ENCODE measurements around the gene HES1.

Gene HES1

DNA sequence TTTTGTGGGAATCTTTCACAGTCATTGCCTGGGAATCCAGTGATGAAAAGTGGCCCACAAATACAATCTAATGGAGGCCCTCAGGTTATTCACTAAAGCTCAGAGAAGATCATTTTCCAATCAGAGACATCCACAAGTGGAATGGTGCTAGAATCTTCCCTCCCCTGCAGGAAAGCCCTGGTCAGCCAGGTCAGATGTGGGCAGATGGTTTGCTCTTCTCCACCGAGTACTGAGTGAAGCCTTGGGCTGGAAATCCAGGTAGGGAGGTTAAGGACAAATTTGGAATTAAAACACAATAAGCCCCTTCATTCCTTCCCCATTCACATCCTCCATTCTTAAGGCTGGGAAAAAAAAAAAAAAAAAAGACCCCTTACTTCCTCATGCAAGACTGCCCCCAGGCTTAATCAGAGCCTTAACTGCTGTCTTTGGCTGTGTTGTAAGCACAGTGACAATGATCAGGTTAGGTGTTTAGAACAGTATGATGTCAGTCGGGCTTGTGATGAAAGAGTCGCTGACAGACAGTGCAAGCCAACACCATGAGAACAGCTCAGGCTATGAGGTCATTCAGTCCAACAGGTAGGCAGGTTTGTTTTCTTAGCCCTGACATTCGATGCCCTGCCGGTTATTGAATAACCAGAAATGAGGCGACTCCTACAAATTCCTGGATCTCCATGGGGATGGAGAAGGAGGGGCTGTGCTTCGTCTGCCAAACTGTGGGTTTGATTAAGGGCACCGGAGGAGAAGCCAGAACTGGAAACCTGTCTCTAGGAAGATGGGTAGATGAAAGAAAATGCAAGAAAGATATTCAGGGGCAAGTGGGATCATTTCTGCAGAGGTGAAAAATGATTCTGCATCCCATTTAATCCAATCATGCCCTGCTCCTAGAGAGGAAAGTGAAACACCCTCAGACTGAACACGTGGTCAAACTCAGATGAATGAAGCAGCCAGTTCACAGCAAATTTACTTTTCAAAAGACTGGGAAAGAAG is 23.5 kb upstream of the HES1 start:
- TF ChIP-seq SPI1 (IDR thresholded peaks at IDR 0.05; ENCODE audit: borderline replicate concordance, low read depth) (no peak), GABPA (IDR thresholded peaks at IDR 0.05; ENCODE audit: low read depth) (no peak)
- TF ChIP-seq, protein P1, sequence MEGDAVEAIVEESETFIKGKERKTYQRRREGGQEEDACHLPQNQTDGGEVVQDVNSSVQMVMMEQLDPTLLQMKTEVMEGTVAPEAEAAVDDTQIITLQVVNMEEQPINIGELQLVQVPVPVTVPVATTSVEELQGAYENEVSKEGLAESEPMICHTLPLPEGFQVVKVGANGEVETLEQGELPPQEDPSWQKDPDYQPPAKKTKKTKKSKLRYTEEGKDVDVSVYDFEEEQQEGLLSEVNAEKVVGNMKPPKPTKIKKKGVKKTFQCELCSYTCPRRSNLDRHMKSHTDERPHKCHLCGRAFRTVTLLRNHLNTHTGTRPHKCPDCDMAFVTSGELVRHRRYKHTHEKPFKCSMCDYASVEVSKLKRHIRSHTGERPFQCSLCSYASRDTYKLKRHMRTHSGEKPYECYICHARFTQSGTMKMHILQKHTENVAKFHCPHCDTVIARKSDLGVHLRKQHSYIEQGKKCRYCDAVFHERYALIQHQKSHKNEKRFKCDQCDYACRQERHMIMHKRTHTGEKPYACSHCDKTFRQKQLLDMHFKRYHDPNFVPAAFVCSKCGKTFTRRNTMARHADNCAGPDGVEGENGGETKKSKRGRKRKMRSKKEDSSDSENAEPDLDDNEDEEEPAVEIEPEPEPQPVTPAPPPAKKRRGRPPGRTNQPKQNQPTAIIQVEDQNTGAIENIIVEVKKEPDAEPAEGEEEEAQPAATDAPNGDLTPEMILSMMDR (IDR thresholded peaks at IDR 0.05; ENCODE audit: insufficient read depth, low read length): no peak
- H3K4me3 ChIP-seq (replicated peaks; ENCODE audit: insufficient read depth, low read length): no peak overlapping the region
- no peak overlapping the region for H3K27ac ChIP-seq (replicated peaks)
- DNase-seq (ENCODE audit: low read depth in 1 of 2, low spot score in 1 of 2): no peak
- no peaks in the 10 kb centered on the region for H3K27me3 ChIP-seq (ENCODE audit: insufficient read depth, poor library complexity, severe bottlenecking)

DNA sequence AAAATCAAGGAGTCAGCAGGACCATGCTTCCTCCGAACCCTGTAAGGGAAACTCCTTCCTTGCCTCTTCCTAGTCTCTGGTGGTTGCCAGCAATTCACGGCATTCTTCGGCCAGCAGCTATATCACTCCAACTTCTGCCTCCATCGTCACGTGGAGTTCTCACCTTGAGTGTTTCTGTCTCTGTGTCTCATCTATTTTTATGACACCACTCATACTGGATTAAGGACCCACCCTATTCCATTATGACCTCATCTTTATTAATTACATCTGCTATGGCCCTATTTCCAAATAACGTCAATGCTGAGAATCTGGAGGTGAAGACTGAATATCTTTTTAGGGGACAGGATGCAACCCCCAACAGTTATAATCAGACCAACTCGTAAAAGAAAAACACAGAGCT is 21.8 kb upstream of the HES1 start:
- no peak overlapping the region for H3K27ac ChIP-seq (replicated peaks)
- no peak overlapping the region for H3K4me3 ChIP-seq (replicated peaks; ENCODE audit: insufficient read depth, low read length)
- no peak for DNase-seq (ENCODE audit: low read depth in 1 of 2, low spot score in 1 of 2)
- TF ChIP-seq, protein P2, sequence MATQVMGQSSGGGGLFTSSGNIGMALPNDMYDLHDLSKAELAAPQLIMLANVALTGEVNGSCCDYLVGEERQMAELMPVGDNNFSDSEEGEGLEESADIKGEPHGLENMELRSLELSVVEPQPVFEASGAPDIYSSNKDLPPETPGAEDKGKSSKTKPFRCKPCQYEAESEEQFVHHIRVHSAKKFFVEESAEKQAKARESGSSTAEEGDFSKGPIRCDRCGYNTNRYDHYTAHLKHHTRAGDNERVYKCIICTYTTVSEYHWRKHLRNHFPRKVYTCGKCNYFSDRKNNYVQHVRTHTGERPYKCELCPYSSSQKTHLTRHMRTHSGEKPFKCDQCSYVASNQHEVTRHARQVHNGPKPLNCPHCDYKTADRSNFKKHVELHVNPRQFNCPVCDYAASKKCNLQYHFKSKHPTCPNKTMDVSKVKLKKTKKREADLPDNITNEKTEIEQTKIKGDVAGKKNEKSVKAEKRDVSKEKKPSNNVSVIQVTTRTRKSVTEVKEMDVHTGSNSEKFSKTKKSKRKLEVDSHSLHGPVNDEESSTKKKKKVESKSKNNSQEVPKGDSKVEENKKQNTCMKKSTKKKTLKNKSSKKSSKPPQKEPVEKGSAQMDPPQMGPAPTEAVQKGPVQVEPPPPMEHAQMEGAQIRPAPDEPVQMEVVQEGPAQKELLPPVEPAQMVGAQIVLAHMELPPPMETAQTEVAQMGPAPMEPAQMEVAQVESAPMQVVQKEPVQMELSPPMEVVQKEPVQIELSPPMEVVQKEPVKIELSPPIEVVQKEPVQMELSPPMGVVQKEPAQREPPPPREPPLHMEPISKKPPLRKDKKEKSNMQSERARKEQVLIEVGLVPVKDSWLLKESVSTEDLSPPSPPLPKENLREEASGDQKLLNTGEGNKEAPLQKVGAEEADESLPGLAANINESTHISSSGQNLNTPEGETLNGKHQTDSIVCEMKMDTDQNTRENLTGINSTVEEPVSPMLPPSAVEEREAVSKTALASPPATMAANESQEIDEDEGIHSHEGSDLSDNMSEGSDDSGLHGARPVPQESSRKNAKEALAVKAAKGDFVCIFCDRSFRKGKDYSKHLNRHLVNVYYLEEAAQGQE (IDR thresholded peaks at IDR 0.05; ENCODE audit: insufficient replicate concordance, low read depth): no peak
- TF ChIP-seq POLR2AphosphoS5 (IDR thresholded peaks at IDR 0.05; ENCODE audit: low read depth) (no peak), SPI1 (IDR thresholded peaks at IDR 0.05; ENCODE audit: borderline replicate concordance, low read depth) (no peak), GABPA (IDR thresholded peaks at IDR 0.05; ENCODE audit: low read depth) (no peak)
- TF ChIP-seq, protein P1 (IDR thresholded peaks at IDR 0.05; ENCODE audit: insufficient read depth, low read length): no peak
- H3K27me3 ChIP-seq (ENCODE audit: insufficient read depth, poor library complexity, severe bottlenecking): no peaks in the 10 kb centered on the region

DNA sequence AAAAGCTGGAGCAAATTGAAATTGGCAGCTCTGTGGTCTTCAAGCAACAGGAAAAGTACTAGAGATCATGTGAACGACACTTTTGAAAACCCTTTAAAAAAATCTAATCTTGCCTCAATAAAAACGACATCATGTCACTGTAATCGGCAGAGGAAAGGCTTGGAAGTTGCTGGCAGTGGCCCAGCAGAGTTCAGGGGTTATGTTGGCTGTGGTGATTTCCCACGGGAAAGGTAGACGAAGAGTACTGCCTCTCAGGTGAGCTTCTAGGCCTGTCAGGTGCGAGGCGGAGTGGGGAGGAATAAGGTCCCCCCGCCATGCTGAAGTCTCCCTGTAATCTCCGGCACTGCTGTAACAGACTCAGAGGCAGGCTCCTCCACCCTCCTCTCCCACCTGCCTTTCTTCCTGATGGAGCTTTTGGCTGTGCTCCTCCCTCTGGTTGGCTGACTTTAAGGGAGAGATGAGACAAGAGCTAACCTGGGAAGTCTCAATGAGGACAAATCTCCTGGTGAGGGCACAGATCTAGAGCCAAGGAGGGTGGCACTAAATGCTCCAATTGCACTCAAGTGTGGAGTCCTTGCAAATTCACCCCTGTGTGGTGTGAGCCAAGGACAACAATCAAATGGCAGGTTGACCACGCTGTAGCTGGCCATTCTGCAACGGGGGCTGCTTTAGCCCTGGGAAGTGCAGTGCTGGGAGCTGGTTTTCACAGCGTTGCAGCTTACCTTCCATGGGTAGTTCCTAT is 18.7 kb upstream of the HES1 start:
- Histone ChIP-seq H3K27ac (replicated peaks) (no peak overlapping the region), H3K4me3 (replicated peaks; ENCODE audit: insufficient read depth, low read length) (no peak overlapping the region), H3K27me3 (ENCODE audit: insufficient read depth, poor library complexity, severe bottlenecking) (no peaks in the 10 kb centered on the region)
- TF ChIP-seq POLR2AphosphoS5 (IDR thresholded peaks at IDR 0.05; ENCODE audit: low read depth): no peak
- TF ChIP-seq, protein P1 (IDR thresholded peaks at IDR 0.05; ENCODE audit: insufficient read depth, low read length): no peak
- DNase-seq (ENCODE audit: low read depth in 1 of 2, low spot score in 1 of 2): no peak

DNA sequence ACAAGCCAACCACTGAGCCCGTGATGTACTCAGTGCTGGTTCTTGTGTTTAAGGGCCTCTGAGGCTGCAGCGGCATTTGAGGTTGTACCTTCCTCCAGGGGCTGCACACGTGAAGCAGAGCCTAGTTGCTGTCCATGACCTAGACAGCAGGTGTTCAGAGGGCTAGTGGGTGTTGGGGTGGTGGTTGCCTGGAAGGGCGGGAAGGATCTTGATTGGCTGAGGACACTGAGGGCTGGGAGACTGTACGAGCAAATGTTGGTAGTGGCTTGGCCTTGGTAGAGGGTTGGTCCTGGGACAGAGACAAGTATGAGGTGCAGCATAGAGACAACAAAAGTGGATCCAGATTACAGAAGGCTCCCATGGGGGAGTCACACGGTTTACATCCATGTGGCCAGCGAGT is 17.0 kb upstream of the HES1 start:
- no peak overlapping the region for H3K4me3 ChIP-seq (replicated peaks; ENCODE audit: insufficient read depth, low read length)
- TF ChIP-seq GABPA (IDR thresholded peaks at IDR 0.05; ENCODE audit: low read depth) (no peak), POLR2AphosphoS5 (IDR thresholded peaks at IDR 0.05; ENCODE audit: low read depth) (no peak), SPI1 (IDR thresholded peaks at IDR 0.05; ENCODE audit: borderline replicate concordance, low read depth) (no peak)
- TF ChIP-seq, protein P2 (IDR thresholded peaks at IDR 0.05; ENCODE audit: insufficient replicate concordance, low read depth): no peak
- TF ChIP-seq, protein P1 (IDR thresholded peaks at IDR 0.05; ENCODE audit: insufficient read depth, low read length): no peak
- no peak overlapping the region for H3K27ac ChIP-seq (replicated peaks)
- no peak for DNase-seq (ENCODE audit: low read depth in 1 of 2, low spot score in 1 of 2)
- H3K27me3 ChIP-seq (ENCODE audit: insufficient read depth, poor library complexity, severe bottlenecking): no peaks in the 10 kb centered on the region
